Ovary (tissue), 3 donors: ENCODE results near the gene FADD.
A peak's percentile ranks its signal among the peaks of the same experiment; 100 is the strongest.

ENCODE experiments used
- POLR2A ChIP-seq: fragments of 450-650 bp; IDR thresholded peaks from one replicate; pipeline ENCODE4 v1.6.1; 2017; ENCODE audit warnings: antibody characterized with exemption, mild to moderate bottlenecking, moderate library complexity
- TF ChIP-seq, protein P1 (sequence below), 3 donors: fragments of 450-650 bp in 2 of 3; fragments of 200-600 bp in 1 of 3; IDR thresholded peaks; one replicate each; pipeline versions ENCODE4 v1.5.1 to v1.8.0; 2016 to 2022; ENCODE audit warnings: antibody characterized with exemption in 3 of 3, mild to moderate bottlenecking in 1 of 3
- donor health status: DM: no; HTN: no; CAD: no.

DNA sequence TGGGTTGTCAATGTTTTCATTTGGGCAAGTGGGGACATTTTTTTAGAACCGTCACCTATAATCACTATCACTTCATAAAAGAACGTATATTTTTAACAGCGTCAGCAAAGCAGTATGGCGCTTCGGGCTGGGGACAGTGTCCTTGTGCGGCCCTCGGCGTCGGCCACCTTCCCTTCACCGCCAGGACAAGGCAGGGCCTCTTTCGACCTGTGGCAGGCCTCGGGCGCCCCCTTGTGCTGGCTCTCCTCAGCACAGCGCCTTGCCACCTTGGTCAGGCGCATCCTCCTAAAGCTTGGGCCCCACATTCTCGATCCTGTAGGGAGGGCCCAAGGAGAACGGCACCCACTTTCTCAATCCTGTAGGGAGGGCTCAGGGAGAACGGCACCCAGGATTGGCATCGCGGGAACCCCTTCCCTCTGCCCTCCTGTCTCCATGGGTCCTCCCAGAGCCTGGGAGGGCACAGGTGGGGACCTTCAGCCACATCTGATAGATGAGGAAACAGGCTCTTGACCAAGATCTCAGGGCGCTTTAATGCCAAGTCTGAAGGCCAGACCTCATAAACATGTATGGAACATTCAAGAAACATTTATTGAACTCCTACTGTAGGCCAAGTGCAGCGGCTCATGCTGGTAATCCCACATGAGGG lies 11.5 kb upstream of the FADD start:
- TF ChIP-seq, protein P1, sequence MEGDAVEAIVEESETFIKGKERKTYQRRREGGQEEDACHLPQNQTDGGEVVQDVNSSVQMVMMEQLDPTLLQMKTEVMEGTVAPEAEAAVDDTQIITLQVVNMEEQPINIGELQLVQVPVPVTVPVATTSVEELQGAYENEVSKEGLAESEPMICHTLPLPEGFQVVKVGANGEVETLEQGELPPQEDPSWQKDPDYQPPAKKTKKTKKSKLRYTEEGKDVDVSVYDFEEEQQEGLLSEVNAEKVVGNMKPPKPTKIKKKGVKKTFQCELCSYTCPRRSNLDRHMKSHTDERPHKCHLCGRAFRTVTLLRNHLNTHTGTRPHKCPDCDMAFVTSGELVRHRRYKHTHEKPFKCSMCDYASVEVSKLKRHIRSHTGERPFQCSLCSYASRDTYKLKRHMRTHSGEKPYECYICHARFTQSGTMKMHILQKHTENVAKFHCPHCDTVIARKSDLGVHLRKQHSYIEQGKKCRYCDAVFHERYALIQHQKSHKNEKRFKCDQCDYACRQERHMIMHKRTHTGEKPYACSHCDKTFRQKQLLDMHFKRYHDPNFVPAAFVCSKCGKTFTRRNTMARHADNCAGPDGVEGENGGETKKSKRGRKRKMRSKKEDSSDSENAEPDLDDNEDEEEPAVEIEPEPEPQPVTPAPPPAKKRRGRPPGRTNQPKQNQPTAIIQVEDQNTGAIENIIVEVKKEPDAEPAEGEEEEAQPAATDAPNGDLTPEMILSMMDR (IDR thresholded peaks at IDR 0.05) = peak in 2 of 3 donors; percentile 37 to 60
- no peak for TF ChIP-seq POLR2A
